GM18517 (cell line): ENCODE measurements around the gene RSRC1.
"Not testable (repeated sequence)": the region's sequence is repeated elsewhere in the genome, so short reads cannot be mapped to it uniquely, and the experiment has no call there.

Experiments used
- ATAC-seq: cut with Tn5 transposase; IDR thresholded peaks from one replicate; pipeline ENCODE4 v1.9.1; 2021; ENCODE audit warnings: mild to moderate bottlenecking, moderate library complexity; ENCODE audit not compliant: unreplicated experiment

Gene RSRC1

GRCh38 chr3:158100681-158101080 is 9.2 kb upstream of the RSRC1 start:
- ATAC-seq: no peak

- no peak for ATAC-seq
These were observed 8.3 kb upstream of the RSRC1 start for GRCh38 chr3:158101335-158102241.

- ATAC-seq: no peak
These were observed 7.4 kb upstream of the RSRC1 start for GRCh38 chr3:158102242-158103080.

GRCh38 chr3:158103081-158103886 is 6.6 kb upstream of the RSRC1 start:
- ATAC-seq: peak; percentile 34

- no peak for ATAC-seq
These were observed 6.0 kb upstream of the RSRC1 start for GRCh38 chr3:158103887-158104327.

- no peak for ATAC-seq
These were observed 5.4 kb upstream of the RSRC1 start for GRCh38 chr3:158104431-158104921.

- no peak for ATAC-seq
These were observed 4.7 kb upstream of the RSRC1 start for GRCh38 chr3:158105119-158105709.

- ATAC-seq: no peak
These were observed 4.1 kb upstream of the RSRC1 start for GRCh38 chr3:158105710-158106253.

GRCh38 chr3:158106766-158107471 is 3.0 kb upstream of the RSRC1 start:
- ATAC-seq: no peak

GRCh38 chr3:158107605-158108444 is 2.1 kb upstream of the RSRC1 start:
- peak; percentile 28 for ATAC-seq

- ATAC-seq: no peak
These were observed 1.4 kb upstream of the RSRC1 start for GRCh38 chr3:158108445-158108985.

- no peak for ATAC-seq
These were observed 540 bp upstream of the RSRC1 start for GRCh38 chr3:158109295-158109803.

- no peak for ATAC-seq
These were observed 749 bp downstream of the RSRC1 start for GRCh38 chr3:158110658-158111018.

- ATAC-seq: no peak
These were observed 2.0 kb downstream of the RSRC1 start for GRCh38 chr3:158111861-158112260.

GRCh38 chr3:158113595-158113994 is 3.7 kb downstream of the RSRC1 start:
- ATAC-seq: not testable (repeated sequence)

- no peak for ATAC-seq
These were observed 10.4 kb downstream of the RSRC1 start for GRCh38 chr3:158120330-158120729.

GRCh38 chr3:158121295-158121694 is 11.4 kb downstream of the RSRC1 start:
- ATAC-seq: peak; percentile 84

GRCh38 chr3:158122721-158123120 is 12.8 kb downstream of the RSRC1 start:
- ATAC-seq: not testable (repeated sequence)
